HL-60/S4 (cell line): Measurements from ENCODE around the gene COPE.

Experiments used
- in situ Hi-C: fragments of 300-500 bp; cut with MboI; formaldehyde crosslinking; loops from 2 replicates; pipeline ENCODE4 v1.14.3; 2022; ENCODE audit warnings: low sequenced_read_pairs

Gene COPE

DNA sequence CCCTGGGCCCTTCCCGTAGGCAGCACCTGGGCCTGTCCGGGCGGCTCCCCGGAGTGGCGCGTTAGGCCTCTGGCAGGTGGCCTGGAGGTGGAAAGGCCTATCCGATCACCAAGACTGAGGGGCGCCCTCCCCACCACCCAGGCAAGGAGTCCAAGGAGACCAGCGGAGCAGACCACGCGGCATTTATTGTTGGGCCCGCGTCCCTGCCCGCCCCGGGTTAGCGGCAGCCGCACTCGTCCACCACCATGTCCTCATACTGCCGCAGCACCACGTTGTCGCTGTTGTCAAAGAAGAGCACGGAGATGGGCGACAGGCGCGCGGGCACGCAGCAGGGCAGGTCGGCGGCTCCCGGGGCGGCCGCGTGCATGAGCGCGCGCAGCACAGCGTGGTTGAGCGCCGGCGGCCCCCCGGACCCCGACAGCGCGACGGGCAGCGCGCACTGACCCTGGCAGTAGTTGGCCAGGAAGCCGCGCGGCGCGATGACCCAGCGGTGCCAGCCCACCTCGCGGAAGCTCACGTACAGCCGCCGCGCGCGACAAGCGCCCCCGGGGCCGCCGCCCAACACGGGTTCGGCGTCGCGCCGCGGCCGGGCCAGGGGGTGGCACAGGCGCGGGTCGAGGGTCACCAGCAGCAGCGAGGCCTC, 50.7 kb downstream of the COPE start:
- in situ Hi-C loops, result no loop called here

GRCh38 chr19:18867751-18868150, 51.4 kb downstream of the COPE start:
- in situ Hi-C loops, result no loop called here

GRCh38 chr19:18867199-18867598, 52.0 kb downstream of the COPE start:
- in situ Hi-C loops, result no loop called here

GRCh38 chr19:18866800-18867123, 52.4 kb downstream of the COPE start:
- in situ Hi-C loops, result no loop called here

- in situ Hi-C loops, result no loop called here
These were observed 53.0 kb downstream of the COPE start for GRCh38 chr19:18865973-18866799.

- in situ Hi-C loops, result no loop called here
These were observed 53.8 kb downstream of the COPE start for GRCh38 chr19:18865106-18865972.

DNA sequence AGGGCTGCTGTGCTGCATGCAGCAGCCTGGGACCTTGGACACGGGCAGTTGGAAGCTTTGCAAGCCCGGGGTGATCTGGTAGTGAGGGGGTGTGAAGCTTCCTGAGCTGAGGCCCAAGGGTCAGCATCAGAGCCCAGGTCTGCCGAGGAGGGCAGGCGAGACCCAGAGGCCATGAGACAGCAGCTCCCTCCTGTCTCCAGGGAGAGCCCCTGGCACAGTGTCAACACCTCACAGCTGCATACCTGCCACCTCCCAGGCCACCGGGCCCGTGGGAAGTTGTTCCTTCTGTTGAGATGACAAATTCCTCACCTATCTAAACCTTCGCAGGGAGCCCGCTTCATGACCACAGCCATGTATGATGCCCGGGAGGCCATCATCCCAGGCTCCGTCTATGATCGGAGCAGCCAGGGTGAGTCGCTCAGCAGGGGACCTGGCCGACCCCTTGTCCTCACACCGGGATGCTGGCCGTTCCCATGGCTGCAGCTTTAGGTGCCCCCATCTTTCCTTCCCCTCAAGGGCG, 55.3 kb downstream of the COPE start:
- in situ Hi-C loops, result no loop called here

GRCh38 chr19:18862976-18863842, 56.0 kb downstream of the COPE start:
- in situ Hi-C loops, result no loop called here

DNA sequence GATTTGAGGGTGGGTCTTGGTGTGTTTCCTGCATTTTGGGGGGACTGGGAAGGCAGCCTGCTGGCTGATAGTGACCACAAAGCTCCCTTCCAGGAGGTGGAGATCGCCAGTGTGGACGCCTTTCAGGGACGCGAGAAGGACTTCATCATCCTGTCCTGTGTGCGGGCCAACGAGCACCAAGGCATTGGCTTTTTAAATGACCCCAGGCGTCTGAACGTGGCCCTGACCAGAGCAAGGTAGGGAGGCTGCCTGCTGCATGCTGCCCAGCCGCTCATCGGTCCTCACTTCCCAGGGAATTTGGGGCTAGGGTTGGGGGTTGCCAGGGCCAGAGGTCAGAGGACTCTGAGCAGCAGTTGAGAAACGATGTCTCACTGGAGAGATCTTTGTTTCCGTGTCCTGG, 57.3 kb downstream of the COPE start:
- in situ Hi-C loops, result no loop called here

GRCh38 chr19:18861235-18861634, 58.0 kb downstream of the COPE start:
- in situ Hi-C loops, result no loop called here

GRCh38 chr19:18860725-18861124, 58.5 kb downstream of the COPE start:
- in situ Hi-C loops, result no loop called here

GRCh38 chr19:18860302-18860700, 58.9 kb downstream of the COPE start:
- in situ Hi-C loops, result no loop called here

DNA sequence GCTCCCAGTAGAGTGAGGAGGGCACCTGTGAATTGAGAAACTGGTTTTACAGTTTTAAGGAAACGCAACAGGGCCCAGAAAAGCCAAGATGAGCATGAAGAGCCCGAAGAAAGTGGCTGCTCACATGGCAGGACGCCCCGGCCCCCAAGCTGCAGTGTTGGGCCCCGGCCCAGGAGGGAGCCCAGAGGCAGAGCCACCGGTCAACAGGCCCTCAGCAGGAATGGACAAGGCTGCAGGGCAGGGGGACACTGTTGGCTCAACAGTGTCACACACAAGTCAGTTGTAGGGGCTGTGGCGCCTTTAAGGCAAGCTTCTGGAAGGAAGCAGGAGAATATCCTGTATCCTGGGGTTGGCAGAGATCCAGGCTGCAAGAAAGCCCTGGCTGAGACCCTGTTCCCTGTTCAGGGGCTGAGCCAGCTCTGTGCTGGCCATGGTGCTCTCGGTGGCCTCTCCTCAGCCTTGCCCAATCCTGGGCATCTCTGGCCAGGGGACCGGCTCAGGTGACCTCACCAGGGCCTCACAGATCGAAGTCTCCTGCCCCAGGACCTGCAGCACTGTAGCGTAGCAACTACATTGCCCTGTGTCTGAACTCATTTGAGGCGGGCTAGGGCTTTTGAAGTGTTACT, 59.4 kb downstream of the COPE start:
- in situ Hi-C loops, result loop anchor here (10.0 kb wide), 1 partner anchor 405 kb away; no protein-coding TSS in a partner anchor

DNA sequence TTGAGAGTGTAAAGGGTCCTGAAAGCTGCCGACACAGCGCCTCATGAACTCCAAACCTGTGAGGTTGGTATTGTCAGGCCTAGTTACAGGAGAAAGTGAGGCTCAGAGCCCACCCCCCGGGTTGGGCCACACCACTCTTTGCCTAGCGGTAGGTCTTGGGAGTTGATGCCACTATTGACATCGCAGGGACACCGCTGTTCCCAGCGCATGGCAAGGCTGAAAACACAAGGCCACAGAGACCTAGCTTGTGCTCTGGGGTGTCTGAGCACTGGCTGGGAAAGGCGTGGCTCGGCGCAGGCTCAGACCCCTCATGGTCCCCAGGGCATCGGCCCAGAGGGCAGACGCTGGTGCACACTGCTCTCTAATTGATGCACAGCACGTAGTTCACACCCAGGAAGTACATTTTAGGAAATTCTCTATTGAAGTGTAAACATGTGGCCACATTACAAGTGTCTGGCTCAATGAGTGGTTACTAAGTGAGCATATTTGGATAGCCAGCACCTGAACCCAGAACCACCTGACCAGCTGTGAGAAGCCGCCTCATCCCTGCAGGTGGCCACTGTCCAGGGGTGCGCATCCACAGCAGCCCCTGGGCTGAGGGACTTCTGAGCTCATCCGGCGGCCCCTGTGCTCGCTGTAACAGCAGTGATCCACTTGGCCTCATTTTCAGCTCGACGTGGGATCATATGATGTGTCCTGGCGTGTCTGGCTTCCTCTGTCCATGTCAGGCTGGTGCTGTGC, 60.1 kb downstream of the COPE start:
- in situ Hi-C loops, result loop anchor here (10.0 kb wide), 1 partner anchor 404 kb away; no protein-coding TSS in a partner anchor

GRCh38 chr19:18857223-18857622, 62.0 kb downstream of the COPE start:
- in situ Hi-C loops, result loop anchor here (10.0 kb wide), 1 partner anchor 402 kb away; no protein-coding TSS in a partner anchor

- in situ Hi-C loops, result loop anchor here (10.0 kb wide), 1 partner anchor 402 kb away; no protein-coding TSS in a partner anchor
These were observed 62.6 kb downstream of the COPE start for GRCh38 chr19:18856385-18857126.

DNA sequence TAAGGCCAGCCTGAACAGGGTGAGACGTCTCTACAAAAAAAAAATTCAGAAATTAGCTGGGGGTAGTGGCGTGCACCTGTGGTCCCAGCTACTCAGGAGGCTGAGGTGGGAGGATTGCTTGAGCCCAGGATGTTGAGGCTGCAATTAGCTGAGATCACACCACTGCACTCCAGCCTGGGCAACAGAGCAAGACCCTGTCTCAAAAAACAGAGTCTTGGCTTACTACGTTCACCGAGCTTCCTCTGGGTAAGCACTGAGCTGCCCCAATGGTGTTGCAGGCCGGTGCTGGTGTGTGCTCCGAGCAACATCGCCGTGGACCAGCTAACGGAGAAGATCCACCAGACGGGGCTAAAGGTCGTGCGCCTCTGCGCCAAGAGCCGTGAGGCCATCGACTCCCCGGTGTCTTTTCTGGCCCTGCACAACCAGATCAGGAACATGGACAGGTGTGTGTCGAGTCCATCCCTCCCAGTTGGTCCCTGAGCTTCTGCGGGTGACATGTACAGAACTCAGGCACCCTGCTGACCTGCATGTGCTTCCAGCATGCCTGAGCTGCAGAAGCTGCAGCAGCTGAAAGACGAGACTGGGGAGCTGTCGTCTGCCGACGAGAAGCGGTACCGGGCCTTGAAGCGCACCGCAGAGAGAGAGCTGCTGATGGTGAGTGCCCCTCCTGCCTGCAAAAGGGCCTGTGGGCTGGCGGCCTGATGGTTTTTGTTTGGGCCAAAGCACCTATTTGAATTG, 63.4 kb downstream of the COPE start:
- in situ Hi-C loops, result loop anchor here (10.0 kb wide), 1 partner anchor 401 kb away; no protein-coding TSS in a partner anchor
